Upper lobe of right lung (tissue), 1 donor: Measurements from ENCODE around the gene ZNF747. TPM values are rescaled to one million over a fixed set of nuclear protein-coding genes. Genes with fewer than 3 reads are reported as not detected.
A peak's percentile ranks its signal among the peaks of the same experiment; 100 is the strongest.

Experiments used
- ATAC-seq: fragments of 200-7000 bp; cut with Tn5 transposase; one replicate; pipeline ENCODE4 v1.9.1; 2020; ENCODE audit warnings: mild to moderate bottlenecking, moderate library complexity
- DNase-seq: peaks from one replicate; pipeline ENCODE4 v3.0.0-alpha.2; 2020
- H3K27ac ChIP-seq: fragments of 200-600 bp; one replicate; pipeline ENCODE4 v1.8.0; 2022
- H3K27me3 ChIP-seq: fragments of 200-600 bp; one replicate; pipeline ENCODE4 v1.8.0; 2022; ENCODE audit warnings: mild to moderate bottlenecking
- H3K36me3 ChIP-seq: fragments of 200-600 bp; one replicate; pipeline ENCODE4 v1.8.0; 2022
- H3K4me1 ChIP-seq: fragments of 200-600 bp; one replicate; pipeline ENCODE4 v1.8.0; 2022
- H3K4me3 ChIP-seq: fragments of 200-600 bp; one replicate; pipeline ENCODE4 v1.8.0; 2022; ENCODE audit warnings: mild to moderate bottlenecking
- H3K9me3 ChIP-seq: fragments of 200-600 bp; one replicate; pipeline ENCODE4 v1.8.0; 2022
- CTCF ChIP-seq: fragments of 200-600 bp; IDR thresholded peaks from one replicate; pipeline ENCODE4 v1.8.0; 2022; ENCODE audit warnings: antibody characterized with exemption
- intact Hi-C: fragments of 100-400 bp; cut with DNase I; formaldehyde crosslinking; loops from one replicate; pipeline ENCODE4 v1.11.0; 2022
- total RNA-seq: library from RNA; stranded (reverse); fragmentation: NEBNext Ultra II Directional; extraction: Animal tissue kit (Norgen Biotek cat#: 25700); gene quantifications from one replicate; pipeline ENCODE4 v1.2.1, GENCODE V29; 2021
- donor health status: DM: no; HTN: yes; CAD: no; lungs with severe emphysema.

Gene ZNF747
- total RNA-seq, 1 donor from 2014 or later: 11.5 TPM

GRCh38 chr16:30570636-30571444 lies 36.2 kb upstream of the ZNF747 start:
- Histone ChIP-seq H3K36me3 (no peaks in the 10 kb centered on the region), H3K27ac (peak overlapping the region; percentile 99), H3K4me3 (peak overlapping the region; percentile 88), H3K4me1 (peaks cover 17% of the 10 kb centered on the region), H3K27me3 (no peaks in the 10 kb centered on the region), H3K9me3 (no peaks in the 10 kb centered on the region)
- DNase-seq: peak; percentile 69
- intact Hi-C loops: no loop called here
- no peak for TF ChIP-seq CTCF
- peak; percentile 0 for ATAC-seq

- ATAC-seq: no peak
- intact Hi-C loops: no loop called here
- H3K4me1 ChIP-seq: peaks cover 17% of the 10 kb centered on the region
- no peak for DNase-seq
- H3K4me3 ChIP-seq: peak overlapping the region; percentile 88
- no peak for TF ChIP-seq CTCF
- H3K9me3 ChIP-seq: no peaks in the 10 kb centered on the region
- peak overlapping the region; percentile 99 for H3K27ac ChIP-seq
- no peaks in the 10 kb centered on the region for H3K27me3 ChIP-seq
- no peaks in the 10 kb centered on the region for H3K36me3 ChIP-seq
Measured at GRCh38 chr16:30569746-30570635, 35.3 kb upstream of the ZNF747 start.

- Histone ChIP-seq H3K36me3 (no peaks in the 10 kb centered on the region), H3K4me3 (no peak overlapping the region), H3K27me3 (no peaks in the 10 kb centered on the region), H3K9me3 (no peaks in the 10 kb centered on the region), H3K4me1 (peaks cover 17% of the 10 kb centered on the region), H3K27ac (no peak overlapping the region)
- ATAC-seq (no peak), DNase-seq (no peak)
- TF ChIP-seq CTCF: no peak
- intact Hi-C loops: no loop called here
Measured at GRCh38 chr16:30569281-30569680, 34.6 kb upstream of the ZNF747 start.

GRCh38 chr16:30567991-30568638 lies 33.5 kb upstream of the ZNF747 start:
- H3K36me3 ChIP-seq: no peaks in the 10 kb centered on the region
- H3K4me1 ChIP-seq: peaks cover 17% of the 10 kb centered on the region
- intact Hi-C loops: no loop called here
- H3K4me3 ChIP-seq: no peak overlapping the region
- DNase-seq (no peak), ATAC-seq (no peak)
- no peak for TF ChIP-seq CTCF
- no peaks in the 10 kb centered on the region for H3K27me3 ChIP-seq
- no peaks in the 10 kb centered on the region for H3K9me3 ChIP-seq
- no peak overlapping the region for H3K27ac ChIP-seq

GRCh38 chr16:30567160-30567990 lies 32.7 kb upstream of the ZNF747 start:
- no peak for TF ChIP-seq CTCF
- no peak overlapping the region for H3K4me3 ChIP-seq
- intact Hi-C loops: no loop called here
- no peak overlapping the region for H3K27ac ChIP-seq
- no peaks in the 10 kb centered on the region for H3K36me3 ChIP-seq
- ATAC-seq (no peak), DNase-seq (no peak)
- peaks cover 14% of the 10 kb centered on the region for H3K4me1 ChIP-seq
- H3K9me3 ChIP-seq: no peaks in the 10 kb centered on the region
- no peaks in the 10 kb centered on the region for H3K27me3 ChIP-seq
